ENCODE data around the gene TEX11. TPM values are rescaled to one million over a fixed set of nuclear protein-coding genes. Genes with fewer than 3 reads are reported as not detected.
"Not testable (repeated sequence)": the region's sequence is repeated elsewhere in the genome, so short reads cannot be mapped to it uniquely, and the experiment has no call there.

The TEX11 gene
- total RNA-seq, 1 experiment from 2014 or later, result not detected

DNA sequence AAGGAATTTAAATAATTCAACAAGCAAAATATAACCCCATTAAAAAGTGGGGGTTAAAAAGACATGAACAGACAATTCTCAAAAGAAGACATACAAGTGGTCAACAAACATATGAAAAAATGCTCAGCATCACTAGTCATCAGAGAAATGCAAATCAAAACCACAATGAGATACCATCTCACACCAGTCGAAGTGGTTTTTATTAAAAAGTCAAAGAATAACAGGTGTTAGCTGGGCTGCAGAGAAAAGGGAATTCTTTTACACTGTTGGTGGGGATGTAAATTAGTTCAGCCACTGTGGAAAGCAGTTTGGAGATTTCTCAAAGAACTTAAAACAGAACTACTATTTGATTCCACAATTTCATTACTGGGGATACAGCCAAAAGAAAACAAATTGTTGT lies 111.8 kb downstream of the TEX11 start:
- in situ Hi-C loops (cut with HindIII; ENCODE audit: low pct_unique_long_range_greater_than_20kb, low sequenced_read_pairs); DNase-seq (ENCODE audit: low read depth): not testable (repeated sequence)

DNA sequence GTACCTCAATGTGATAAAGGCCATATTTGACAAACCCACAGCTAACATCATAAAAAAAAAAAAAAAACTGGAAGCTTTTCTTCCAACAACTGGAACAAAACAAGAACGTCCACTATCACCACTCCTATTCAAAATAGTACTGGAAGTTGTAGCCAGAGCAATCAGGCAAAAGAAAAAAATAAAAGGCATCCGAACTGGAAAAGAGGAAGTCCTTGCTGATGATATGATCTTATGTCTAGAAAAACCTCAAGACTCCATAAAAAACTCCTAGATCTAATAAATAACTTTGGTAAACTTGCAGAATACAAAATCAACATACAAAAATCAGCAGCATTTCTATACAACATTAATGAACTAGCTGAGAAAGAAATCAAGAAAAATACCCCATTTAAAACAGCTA lies 134.3 kb downstream of the TEX11 start:
- DNase-seq (ENCODE audit: low read depth), result no peak
- in situ Hi-C loops (cut with HindIII; ENCODE audit: low pct_unique_long_range_greater_than_20kb, low sequenced_read_pairs), result no loop called here

DNA sequence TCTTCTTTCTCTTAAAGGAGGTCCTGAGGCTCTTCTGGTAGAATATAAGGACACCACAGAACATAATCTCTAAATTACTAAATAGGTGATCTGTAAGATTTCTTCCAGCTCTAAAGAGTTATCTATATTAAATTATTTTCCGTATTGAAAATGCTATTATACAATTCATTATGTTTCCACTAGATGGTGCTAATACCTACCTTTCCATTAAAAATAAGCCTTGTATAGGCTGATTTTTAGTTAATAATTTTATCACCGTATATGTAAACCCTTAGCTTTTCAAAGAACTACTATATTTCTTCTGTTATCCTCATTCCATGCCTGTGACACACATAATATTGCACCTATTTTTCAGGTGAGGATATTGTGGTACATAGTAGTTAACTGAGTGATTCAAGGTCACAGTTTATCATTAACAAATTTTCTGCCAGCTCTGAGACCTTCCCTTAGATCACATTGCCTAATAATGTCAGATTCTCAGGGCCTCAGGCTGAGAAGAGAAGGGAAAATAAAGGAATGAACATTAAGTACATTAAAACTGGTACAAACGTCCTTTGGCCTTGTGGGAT lies 138.8 kb downstream of the TEX11 start:
- DNase-seq (ENCODE audit: low read depth), result peak; percentile 0
- in situ Hi-C loops (cut with HindIII; ENCODE audit: low pct_unique_long_range_greater_than_20kb, low sequenced_read_pairs), result no loop called here

- in situ Hi-C loops (cut with HindIII; ENCODE audit: low pct_unique_long_range_greater_than_20kb, low sequenced_read_pairs), result no loop called here
- no peak for DNase-seq (ENCODE audit: low read depth)
Observed at GRCh38 chrX:70762285-70762684, 146.2 kb downstream of the TEX11 start.

- DNase-seq (ENCODE audit: low read depth), result no peak
Observed at GRCh38 chrX:70755850-70756249, 152.7 kb downstream of the TEX11 start.

GRCh38 chrX:70754169-70754848 lies 154.2 kb downstream of the TEX11 start:
- no peak for DNase-seq (ENCODE audit: low read depth)
- in situ Hi-C loops (cut with HindIII; ENCODE audit: low pct_unique_long_range_greater_than_20kb, low sequenced_read_pairs), result no loop called here

More at GRCh38 chrX:70755850-70756249, 152.7 kb downstream of the TEX11 start:
- in situ Hi-C loops (cut with HindIII; ENCODE audit: low pct_unique_long_range_greater_than_20kb, low sequenced_read_pairs), result no loop called here

DNA sequence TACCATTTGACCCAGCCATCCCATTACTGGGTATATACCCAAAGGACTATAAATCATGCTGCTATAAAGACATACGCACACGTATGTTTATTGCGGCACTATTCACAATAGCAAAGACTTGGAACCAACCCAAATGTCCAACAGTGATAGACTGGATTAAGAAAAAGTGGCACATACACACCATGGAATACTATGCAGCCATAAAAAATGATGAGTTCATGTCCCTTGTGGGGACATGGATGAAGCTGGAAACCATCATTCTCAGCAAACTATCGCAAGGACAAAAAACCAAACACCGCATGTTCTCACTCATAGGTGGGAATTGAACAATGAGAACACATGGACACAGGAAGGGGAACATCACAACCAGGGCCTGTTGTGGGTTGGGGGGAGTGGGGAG lies 174.7 kb downstream of the TEX11 start:
- in situ Hi-C loops (cut with HindIII; ENCODE audit: low pct_unique_long_range_greater_than_20kb, low sequenced_read_pairs); DNase-seq (ENCODE audit: low read depth): not testable (repeated sequence)

GRCh38 chrX:70727961-70728360 lies 180.6 kb downstream of the TEX11 start:
- in situ Hi-C loops (cut with HindIII; ENCODE audit: low pct_unique_long_range_greater_than_20kb, low sequenced_read_pairs); DNase-seq (ENCODE audit: low read depth): not testable (repeated sequence)

- in situ Hi-C loops (cut with HindIII; ENCODE audit: low pct_unique_long_range_greater_than_20kb, low sequenced_read_pairs), result no loop called here
Observed at GRCh38 chrX:70720721-70721120, 187.8 kb downstream of the TEX11 start.

GRCh38 chrX:70711336-70711735 lies 197.2 kb downstream of the TEX11 start:
- DNase-seq (ENCODE audit: low read depth); in situ Hi-C loops (cut with HindIII; ENCODE audit: low pct_unique_long_range_greater_than_20kb, low sequenced_read_pairs): not testable (repeated sequence)

More at GRCh38 chrX:70720721-70721120, 187.8 kb downstream of the TEX11 start:
- DNase-seq (ENCODE audit: low read depth), result no peak

GRCh38 chrX:70694339-70695122 lies 214.0 kb downstream of the TEX11 start:
- DNase-seq (ENCODE audit: low read depth), result no peak
- in situ Hi-C loops (cut with HindIII; ENCODE audit: low pct_unique_long_range_greater_than_20kb, low sequenced_read_pairs), result no loop called here

DNA sequence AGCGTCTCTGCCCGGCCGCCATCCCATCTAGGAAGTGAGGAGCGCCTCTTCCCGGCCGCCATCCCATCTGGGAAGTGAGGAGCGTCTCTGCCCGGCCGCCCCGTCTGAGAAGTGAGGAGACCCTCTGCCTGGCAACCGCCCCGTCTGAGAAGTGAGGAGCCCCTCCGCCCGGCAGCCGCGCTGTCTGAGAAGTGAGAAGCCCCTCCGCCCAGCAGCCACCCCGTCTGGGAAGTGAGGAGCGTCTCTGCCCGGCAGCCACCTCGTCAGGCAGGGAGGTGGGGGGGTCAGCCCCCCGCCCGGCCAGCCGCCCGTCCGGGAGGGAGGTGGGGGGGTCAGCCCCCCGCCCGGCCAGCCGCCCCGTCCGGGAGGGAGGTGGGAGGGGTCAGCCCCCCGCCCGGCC lies 229.1 kb downstream of the TEX11 start:
- DNase-seq (ENCODE audit: low read depth); in situ Hi-C loops (cut with HindIII; ENCODE audit: low pct_unique_long_range_greater_than_20kb, low sequenced_read_pairs): not testable (repeated sequence)

- in situ Hi-C loops (cut with HindIII; ENCODE audit: low pct_unique_long_range_greater_than_20kb, low sequenced_read_pairs), result no loop called here
- DNase-seq (ENCODE audit: low read depth), result no peak
Observed at GRCh38 chrX:70675284-70675683, 233.2 kb downstream of the TEX11 start.

DNA sequence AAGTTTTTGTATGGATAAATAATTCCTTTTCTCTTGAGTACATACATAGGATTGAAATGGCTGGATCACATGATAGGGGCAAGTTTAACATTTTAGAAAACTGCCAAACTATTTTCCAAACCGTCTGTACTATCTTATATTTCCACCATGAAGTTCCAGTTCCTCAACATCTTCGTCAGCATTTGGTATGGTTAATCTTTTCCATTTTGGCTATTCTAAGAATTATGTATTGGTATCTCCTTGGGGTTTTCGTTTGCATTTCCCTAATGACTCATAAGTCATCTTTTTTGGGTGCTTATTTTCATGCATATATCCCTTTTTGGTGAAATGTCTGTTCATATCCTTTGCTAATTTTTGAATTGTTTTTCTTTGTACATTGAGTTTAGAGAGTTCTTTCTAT lies 236.2 kb downstream of the TEX11 start:
- no peak for DNase-seq (ENCODE audit: low read depth)
- in situ Hi-C loops (cut with HindIII; ENCODE audit: low pct_unique_long_range_greater_than_20kb, low sequenced_read_pairs), result no loop called here

DNA sequence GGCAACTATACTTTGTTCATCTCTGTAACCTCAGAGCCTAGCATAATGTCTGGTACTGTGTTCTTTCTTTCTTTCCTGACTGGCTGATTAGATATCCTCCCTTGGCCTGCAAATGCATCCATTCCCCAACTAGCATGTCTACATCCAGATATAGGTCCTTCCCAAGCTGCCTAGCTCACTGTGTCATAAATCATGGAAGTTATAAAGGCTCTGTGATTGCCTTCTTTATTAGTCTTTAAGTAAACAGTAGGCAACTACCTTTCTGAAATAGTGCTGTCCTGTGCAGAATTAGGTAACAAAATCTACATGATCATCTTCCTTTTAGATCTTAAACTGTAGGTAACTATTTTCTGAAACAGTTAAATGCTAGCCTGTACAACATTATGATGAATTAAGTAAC lies 239.4 kb downstream of the TEX11 start:
- in situ Hi-C loops (cut with HindIII; ENCODE audit: low pct_unique_long_range_greater_than_20kb, low sequenced_read_pairs), result no loop called here
- no peak for DNase-seq (ENCODE audit: low read depth)

GRCh38 chrX:70664726-70665125 lies 243.8 kb downstream of the TEX11 start:
- in situ Hi-C loops (cut with HindIII; ENCODE audit: low pct_unique_long_range_greater_than_20kb, low sequenced_read_pairs), result no loop called here
- DNase-seq (ENCODE audit: low read depth), result peak; percentile 29

DNA sequence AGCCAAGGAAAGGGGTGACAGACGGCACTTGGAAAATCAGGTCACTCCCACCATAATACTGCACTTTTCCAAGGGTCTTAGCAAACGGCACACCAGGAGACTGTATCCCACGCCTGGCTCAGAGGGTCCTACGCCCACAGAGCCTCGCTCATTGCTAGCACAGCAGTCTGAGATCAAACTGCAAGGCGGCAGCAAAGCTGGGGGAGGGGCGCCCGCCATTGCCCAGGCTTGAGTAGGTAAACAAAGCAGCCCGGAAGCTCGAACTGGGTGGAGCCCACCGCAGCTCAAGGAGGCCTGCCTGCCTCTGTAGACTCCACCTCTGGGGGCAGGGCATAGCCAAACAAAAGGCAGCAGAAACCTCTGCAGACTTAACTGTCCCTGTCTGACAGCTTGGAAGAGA lies 247.4 kb downstream of the TEX11 start:
- in situ Hi-C loops (cut with HindIII; ENCODE audit: low pct_unique_long_range_greater_than_20kb, low sequenced_read_pairs); DNase-seq (ENCODE audit: low read depth): not testable (repeated sequence)

- DNase-seq (ENCODE audit: low read depth); in situ Hi-C loops (cut with HindIII; ENCODE audit: low pct_unique_long_range_greater_than_20kb, low sequenced_read_pairs): not testable (repeated sequence)
Observed at GRCh38 chrX:70657546-70657945, 251.0 kb downstream of the TEX11 start.

- in situ Hi-C loops (cut with HindIII; ENCODE audit: low pct_unique_long_range_greater_than_20kb, low sequenced_read_pairs), result no loop called here
- no peak for DNase-seq (ENCODE audit: low read depth)
Observed at GRCh38 chrX:70656304-70656703, 252.2 kb downstream of the TEX11 start.
